NOMO-1 treated with DMSO at 0.1 percent for 48 hours (cell line): ENCODE data around the gene SLC29A4.
"Not testable (repeated sequence)": the region's sequence is repeated elsewhere in the genome, so short reads cannot be mapped to it uniquely, and the experiment has no call there.

Experiments
- DNase-seq: peaks from one replicate; lab custom pipeline; 2025; ENCODE audit not compliant: unreplicated experiment; lab: John Stamatoyannopoulos, UW

The SLC29A4 gene

DNA sequence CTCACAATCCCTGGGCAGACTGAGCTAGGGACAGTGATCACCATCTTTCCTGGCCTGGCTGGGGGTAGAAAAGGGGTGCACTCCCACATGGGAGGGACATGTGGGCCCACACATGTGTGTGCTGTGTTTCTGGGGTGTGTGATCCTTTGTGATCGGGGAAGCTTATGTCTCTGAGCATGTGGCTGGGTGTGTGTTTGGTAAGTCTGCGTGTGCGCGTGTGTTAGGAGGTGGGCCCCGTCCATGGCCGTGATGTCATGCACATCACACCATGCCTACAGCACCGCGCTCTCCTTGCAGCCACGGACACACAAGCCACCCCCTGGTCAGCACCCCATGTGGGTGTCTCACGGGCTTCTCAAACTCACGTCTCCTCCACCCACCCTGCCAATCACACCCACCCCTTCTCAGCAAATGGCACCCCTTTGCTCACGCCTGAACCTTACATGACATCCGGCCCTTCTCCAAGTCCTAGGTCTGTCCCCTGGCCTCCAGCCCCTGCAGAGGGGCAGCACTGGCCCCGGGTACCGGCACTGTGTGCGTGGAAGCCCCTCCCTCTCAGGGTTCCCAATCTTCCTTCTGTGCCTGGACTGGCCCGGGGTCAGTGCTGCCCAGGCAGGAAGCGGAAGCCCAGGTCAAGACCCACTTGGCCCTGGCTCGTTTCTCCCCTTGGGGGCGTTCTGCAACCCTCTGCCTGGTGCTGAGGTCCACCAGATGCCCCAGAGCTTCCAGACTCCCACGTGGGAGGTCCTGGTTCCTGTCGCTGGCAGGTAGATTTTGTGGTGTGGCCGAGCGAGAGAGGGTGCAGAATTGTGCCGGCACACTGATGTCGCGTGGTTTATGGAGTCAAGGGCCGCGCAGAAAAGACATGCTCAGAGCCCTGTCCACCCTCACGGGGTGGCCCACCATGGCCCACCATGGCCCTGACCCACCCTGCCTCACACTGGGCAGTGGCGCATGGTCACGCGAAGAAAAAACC, 12.6 kb downstream of the SLC29A4 start:
- no peak for DNase-seq

- no peak for DNase-seq
These were observed 13.4 kb downstream of the SLC29A4 start for GRCh38 chr7:5296015-5296610.

DNA sequence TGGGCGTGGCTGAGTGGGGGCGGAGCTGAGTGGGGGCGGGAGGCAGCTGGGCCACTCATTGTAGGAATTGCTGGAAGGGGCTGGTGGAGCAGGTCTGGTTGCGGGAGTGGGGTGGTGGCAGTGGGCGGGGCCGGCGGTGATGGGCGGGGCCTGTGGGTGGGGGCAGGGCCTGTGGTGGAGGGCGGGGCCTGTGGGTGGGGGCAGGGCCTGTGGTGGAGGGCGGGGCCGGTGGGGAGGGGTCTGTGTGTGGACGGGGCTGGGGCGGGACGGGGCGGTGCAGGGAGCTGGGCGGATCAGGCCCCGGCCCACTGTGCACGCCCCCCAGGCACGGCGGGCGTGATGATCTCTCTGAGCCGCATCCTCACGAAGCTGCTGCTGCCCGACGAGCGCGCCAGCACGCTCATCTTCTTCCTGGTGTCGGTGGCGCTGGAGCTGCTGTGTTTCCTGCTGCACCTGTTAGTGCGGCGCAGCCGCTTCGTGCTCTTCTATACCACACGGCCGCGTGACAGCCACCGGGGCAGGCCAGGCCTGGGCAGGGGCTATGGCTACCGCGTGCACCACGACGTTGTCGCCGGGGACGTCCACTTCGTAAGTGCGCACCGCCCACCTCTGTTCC, 14.0 kb downstream of the SLC29A4 start:
- no peak for DNase-seq

DNA sequence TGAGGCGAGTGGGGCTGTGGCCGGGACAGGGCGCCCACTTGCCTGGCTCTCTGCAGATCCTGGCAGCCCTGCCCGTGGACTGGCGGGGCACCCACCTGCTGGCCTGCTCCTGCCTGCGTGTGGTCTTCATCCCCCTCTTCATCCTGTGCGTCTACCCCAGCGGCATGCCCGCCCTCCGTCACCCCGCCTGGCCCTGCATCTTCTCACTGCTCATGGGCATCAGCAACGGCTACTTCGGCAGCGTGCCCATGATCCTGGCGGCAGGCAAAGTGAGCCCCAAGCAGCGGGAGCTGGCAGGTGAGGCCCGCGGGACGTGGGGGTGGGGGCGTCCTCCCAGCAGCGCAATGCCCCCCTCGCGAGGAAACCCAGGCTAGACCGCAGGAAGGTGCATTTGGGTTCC, 17.6 kb downstream of the SLC29A4 start:
- no peak for DNase-seq

GRCh38 chr7:5302577-5302976, 19.8 kb downstream of the SLC29A4 start:
- DNase-seq, result no peak

- no peak for DNase-seq
These were observed 20.3 kb downstream of the SLC29A4 start for GRCh38 chr7:5303061-5303460.

GRCh38 chr7:5303591-5304505, 21.1 kb downstream of the SLC29A4 start:
- no peak for DNase-seq

- not testable (repeated sequence) for DNase-seq
These were observed 22.3 kb downstream of the SLC29A4 start for GRCh38 chr7:5305050-5305449.

DNA sequence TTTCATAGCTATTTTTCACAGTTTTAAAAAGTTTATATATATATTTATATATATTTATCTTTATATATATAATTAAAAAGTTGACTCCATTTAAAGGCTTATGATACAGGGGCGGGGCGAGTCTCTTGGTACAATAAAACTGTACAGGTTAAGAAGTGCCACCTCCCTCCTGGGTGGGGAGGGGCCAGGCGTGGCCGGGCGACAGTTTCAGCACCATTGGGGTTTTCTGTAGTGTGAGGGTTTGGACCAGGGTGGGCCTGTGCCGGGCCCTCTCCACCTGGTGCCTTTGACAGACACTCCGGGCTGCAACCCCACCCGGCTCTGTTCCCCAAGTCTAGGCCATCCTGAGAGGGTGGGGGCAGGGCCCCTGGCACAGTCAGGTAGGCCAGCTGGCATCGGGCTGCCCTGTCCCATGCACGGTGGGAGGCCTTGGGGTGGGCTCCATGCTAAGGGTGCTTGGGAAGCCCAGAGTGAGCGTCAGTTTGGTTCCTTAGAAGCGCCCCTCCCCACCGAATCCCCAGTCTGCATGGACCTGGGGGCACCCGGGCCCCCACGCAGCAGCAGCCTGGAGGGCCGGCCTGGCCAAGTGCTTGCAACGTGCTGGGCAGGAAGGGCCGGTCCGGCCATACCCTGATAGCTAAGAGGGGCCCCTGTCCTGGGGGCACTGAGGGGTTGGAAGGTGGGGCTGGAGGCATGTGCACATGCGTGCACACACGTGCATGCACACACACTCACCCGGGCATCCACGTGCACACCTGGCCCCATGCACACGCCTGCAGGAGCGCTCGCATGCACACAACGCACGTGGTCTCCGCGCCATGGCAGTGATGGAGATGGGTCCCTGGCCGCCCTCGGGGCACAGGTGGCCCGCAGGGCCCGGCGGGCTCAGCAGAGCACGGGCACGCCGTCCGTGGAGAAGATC, 24.7 kb downstream of the SLC29A4 start:
- DNase-seq, result not testable (repeated sequence)

DNA sequence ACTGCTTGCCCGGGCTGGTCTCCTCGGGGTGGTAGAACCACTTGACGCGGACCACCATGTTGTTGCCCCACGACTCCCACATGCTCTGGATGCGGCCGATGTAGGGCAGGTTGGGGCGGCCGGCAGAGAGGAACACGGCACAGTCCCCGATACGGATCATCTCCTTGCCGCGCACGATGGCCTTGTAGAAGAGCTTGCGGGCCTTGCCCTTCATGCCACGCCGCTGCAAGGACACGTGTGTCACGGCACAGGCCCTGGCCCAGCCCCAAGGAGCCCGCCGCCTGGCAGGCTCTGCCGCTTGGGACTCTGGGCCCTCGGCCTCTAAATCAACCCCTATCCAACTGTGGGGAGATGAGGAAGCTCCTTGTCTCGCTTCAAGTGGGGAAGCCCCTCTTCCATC, 26.4 kb downstream of the SLC29A4 start:
- no peak for DNase-seq

- no peak for DNase-seq
These were observed 28.2 kb downstream of the SLC29A4 start for GRCh38 chr7:5310822-5311405.

DNA sequence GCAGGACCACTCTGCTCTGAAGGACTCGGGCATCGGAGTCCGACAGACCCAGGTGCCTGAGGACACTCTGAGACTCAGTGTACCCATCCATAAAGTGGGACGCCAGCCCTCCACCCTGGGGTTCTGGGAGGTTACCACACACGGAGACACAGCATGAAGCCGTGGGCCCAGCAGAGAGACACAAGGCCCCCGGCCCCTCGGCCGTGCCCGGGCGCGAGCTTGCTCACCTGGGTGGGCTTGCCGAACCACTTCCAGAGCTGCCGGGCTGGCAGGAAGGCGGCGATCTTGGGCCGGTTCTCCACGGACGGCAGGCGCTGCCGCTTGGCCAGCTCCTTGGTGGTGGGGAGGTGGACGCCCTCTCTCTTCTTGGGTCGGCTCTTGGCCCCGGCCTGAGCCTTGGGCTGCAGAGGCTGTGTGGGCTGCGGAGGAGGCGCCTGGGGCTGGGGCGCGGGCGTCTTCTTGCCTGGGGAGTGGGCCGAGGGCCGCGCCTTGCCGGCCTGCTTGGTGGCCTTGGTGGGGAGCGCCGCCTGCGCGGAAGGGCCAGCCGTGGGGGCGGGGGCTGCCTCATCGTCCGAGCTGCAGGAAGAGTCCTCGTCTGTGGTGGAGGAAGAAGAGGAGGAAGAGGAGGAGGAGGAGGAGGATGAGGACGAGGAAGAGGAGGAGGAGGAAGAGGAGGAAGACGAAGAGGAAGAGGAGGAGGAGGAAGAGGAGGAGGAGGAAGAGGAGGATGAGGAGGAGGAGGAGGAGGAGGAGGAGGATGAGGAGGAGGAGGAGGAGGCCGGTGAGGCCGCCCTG, 29.7 kb downstream of the SLC29A4 start:
- DNase-seq, result not testable (repeated sequence)

DNA sequence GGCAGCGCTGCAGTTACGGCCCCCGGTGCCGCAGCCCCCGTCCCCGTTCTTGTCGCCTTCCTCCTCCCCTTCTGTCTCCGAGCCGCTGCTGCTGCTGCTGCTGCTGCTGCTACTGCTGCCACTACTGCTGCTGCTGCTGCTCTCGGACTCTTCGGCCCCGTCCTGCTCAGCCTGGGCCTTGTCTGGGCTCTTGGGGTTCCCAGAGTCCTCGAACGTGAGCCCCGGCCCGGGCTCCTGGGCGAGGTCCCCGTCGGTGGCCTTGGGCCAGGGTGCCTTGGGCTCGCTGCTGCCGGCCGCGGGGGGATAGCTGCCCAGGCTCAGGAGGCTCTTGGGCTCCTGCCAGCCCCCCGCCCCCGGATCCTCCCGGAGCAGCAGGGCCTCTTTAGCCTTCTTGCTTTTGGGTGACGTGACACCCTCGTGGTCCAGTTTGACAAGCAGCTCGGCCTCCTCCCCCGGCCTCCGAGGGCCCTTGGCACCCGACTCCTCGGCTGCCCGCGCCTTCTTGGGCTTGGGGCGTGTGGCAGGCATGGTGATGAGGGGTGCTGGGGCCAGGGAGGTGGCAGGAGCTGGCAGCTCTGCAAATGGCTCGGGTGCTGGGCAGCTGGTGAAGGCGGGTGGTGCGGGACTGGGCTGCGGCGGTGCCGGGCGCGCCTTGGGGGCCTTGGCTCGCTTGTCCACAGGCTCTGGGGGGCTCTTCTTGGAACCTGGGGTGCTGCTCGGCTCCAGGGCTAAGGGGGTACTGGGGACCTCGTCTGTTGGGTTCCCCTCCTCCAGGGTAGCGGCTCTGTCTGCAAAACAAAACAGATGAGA, 30.5 kb downstream of the SLC29A4 start:
- DNase-seq, result not testable (repeated sequence)

DNA sequence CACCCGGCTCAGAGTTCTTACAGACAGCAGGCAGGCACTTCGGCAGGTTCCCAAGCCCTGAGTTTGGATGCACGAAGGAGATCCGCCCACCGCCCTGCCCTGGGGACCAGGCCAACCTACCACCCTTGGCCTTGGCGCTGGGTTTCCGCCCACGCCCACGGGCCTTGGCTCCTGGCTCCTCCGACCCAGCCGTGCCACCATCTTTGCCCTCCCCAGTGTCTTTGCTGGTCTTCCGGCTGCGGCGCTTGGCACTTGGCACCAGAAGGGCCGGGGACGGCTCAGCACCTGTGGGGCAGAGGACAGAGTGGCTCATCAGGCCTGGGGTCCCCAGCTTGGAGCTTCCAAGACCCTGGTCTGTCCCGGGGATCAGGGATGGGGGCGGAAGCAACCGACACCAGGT, 32.1 kb downstream of the SLC29A4 start:
- no peak for DNase-seq

GRCh38 chr7:5315761-5316160, 33.0 kb downstream of the SLC29A4 start:
- no peak for DNase-seq

- not testable (repeated sequence) for DNase-seq
These were observed 35.9 kb downstream of the SLC29A4 start for GRCh38 chr7:5318613-5319012.

- DNase-seq, result no peak
These were observed 37.6 kb downstream of the SLC29A4 start for GRCh38 chr7:5320391-5320790.
